Activated T-helper 1 cell treated with anti-CD3 and anti-CD28 coated beads, Interleukin-12 subunit alpha, Interleukin-12 subunit beta, Interleukin-2, Interleukin-4 antibody, amounts not matched to agents 30 ng/mL and 10 ng/mL and 1 ng/mL, durations not matched to agents 14 hours and 24 hours and 36 hours (primary cell): ENCODE measurements around the gene TOP1. TPM values are rescaled to one million over a fixed set of nuclear protein-coding genes. Genes with fewer than 3 reads are reported as not detected.
"Not testable (repeated sequence)": the region's sequence is repeated elsewhere in the genome, so short reads cannot be mapped to it uniquely, and the experiment has no call there.

Experiments
- DNase-seq: peaks from one replicate; pipeline ENCODE4 v3.0.0; 2021; ENCODE audit warnings: low spot score
- H3K27ac Mint-ChIP-seq: one replicate; pipeline ENCODE4 v1.8.0; 2021; ENCODE audit warnings: mild to moderate bottlenecking, mixed read lengths
- H3K27me3 Mint-ChIP-seq: one replicate; pipeline ENCODE4 v1.8.0; 2022; ENCODE audit warnings: mild to moderate bottlenecking, moderate library complexity, mixed read lengths; ENCODE audit not compliant: insufficient read depth
- H3K36me3 Mint-ChIP-seq: one replicate; pipeline ENCODE4 v1.8.0; 2021; ENCODE audit warnings: low read depth, mixed read lengths
- H3K4me1 Mint-ChIP-seq: one replicate; pipeline ENCODE4 v1.8.0; 2021; ENCODE audit warnings: low read depth, mixed read lengths
- H3K4me3 Mint-ChIP-seq: one replicate; pipeline ENCODE4 v1.8.0; 2021; ENCODE audit warnings: mild to moderate bottlenecking, moderate library complexity, mixed read lengths
- H3K9me3 Mint-ChIP-seq: one replicate; pipeline ENCODE4 v1.8.0; 2021; ENCODE audit warnings: mixed read lengths
- intact Hi-C: fragments of 100-400 bp; cut with micrococcal nuclease; formaldehyde crosslinking; loops from one replicate; pipeline ENCODE4 v1.15.1; 2024
- total RNA-seq: library from RNA; stranded (reverse); gene quantifications from 2 replicates; pipeline ENCODE4 v1.2.3, GENCODE V29; 2022

Gene TOP1
- total RNA-seq, 1 donor from 2014 or later: 120 TPM

DNA sequence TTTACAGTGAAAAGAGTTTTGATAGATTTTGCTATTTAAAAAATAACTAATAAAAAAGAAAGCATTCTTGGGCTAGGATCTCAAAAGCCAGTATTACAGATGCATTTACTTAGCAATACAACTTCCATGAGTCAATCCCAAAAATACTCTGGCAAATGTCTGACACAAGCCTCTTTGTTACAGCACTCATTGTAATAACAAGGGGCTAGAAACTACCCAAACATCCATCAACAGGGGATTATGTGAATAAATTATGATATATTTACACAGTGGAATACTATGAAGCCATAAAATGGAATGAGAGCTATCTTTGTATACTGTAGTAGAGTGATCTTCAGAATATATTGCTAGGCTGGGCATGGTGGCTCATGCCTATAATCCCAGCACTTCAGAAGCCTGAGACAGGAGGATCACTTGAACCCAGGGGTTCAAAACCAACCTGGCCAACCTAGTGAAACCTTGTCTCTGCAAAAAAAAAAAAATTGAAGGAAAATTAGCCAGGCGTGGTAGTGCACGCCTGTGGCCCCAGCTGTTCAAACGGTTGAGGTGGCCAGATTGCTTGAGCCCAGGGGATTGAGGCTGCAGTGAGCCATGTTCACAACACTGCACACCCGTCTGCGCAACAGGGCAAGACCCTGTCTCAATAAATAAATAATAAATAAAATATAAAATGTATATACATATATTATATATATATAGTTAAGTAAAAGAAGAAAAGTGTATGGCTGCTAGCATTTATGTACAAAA lies 34.7 kb upstream of the TOP1 start:
- Mint-ChIP-seq H3K4me1 (peaks cover 25% of the 10 kb centered on the region), H3K36me3 (no peaks in the 10 kb centered on the region), H3K4me3 (no peak overlapping the region), H3K9me3 (no peaks in the 10 kb centered on the region), H3K27me3 (no peaks in the 10 kb centered on the region), H3K27ac (no peak overlapping the region)
- intact Hi-C loops: no loop called here
- no peak for DNase-seq

DNA sequence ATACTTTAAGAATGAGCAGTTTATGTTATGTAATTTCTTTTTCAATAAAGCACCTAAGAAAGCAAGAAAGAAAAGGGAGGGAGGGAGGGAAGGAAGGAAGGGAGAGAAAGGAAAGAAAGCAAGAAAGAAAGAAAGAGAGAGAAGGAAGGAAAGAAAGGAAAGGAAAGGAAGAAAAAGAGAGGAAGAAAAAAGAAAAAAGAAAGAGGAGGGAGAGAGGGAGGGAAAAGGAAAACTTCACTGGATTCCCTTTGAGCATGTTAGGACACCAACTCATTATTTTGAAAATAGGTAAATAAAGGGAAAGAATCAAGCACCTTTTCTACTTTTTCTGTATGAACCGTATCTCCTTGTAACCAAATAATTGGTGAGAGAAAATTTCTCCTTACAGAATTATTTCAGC lies 32.3 kb upstream of the TOP1 start:
- Mint-ChIP-seq H3K36me3 (peaks cover 1% of the 10 kb centered on the region), H3K27ac (no peak overlapping the region), H3K9me3 (no peaks in the 10 kb centered on the region), H3K27me3 (no peaks in the 10 kb centered on the region), H3K4me1 (peaks cover 11% of the 10 kb centered on the region), H3K4me3 (no peak overlapping the region)
- intact Hi-C loops: no loop called here
- DNase-seq: no peak

DNA sequence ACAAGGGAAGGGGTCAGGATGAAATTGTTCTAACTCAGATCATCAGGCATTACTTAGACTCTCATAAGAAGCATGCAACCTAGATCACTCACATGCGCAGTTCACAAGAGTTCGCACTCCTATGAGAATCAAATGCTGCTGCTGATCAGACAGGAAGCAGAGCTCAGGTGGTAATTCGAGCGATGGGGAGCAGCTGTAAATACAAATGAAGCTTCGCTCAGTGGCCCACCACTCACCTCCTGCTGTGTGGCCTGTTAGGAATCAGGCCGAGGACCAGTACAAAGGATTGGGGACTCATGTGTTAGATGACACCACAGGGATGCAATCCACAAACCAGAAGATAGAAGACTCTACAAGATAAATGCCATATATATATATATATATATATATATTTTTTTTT lies 31.5 kb upstream of the TOP1 start:
- Mint-ChIP-seq H3K27ac (no peak overlapping the region), H3K4me1 (peaks cover 3% of the 10 kb centered on the region), H3K36me3 (peaks cover 1% of the 10 kb centered on the region), H3K4me3 (no peak overlapping the region), H3K9me3 (no peaks in the 10 kb centered on the region), H3K27me3 (no peaks in the 10 kb centered on the region)
- no peak for DNase-seq
- intact Hi-C loops: no loop called here

DNA sequence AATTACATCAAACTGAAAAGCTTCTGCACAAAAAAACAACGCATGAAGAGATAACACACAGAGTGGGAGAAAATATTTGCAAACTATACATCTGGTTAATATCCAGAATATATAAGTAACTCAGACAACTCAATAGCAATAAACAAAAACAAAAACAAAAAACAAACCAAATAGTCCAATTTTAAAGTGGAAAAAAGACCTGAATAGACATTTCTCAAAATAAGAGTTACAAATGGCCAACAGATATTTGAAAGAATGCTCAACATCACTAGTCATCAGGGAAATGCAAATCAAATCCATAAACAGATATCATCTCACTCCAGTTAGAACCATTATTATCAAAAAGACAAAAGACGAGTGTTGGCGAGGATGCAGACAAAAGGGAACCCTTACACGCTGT lies 28.8 kb upstream of the TOP1 start:
- intact Hi-C loops: no loop called here
- no peaks in the 10 kb centered on the region for H3K27me3 Mint-ChIP-seq
- peaks cover 22% of the 10 kb centered on the region for H3K4me1 Mint-ChIP-seq
- DNase-seq: no peak
- H3K36me3 Mint-ChIP-seq: peaks cover 4% of the 10 kb centered on the region
- no peaks in the 10 kb centered on the region for H3K9me3 Mint-ChIP-seq
- H3K4me3 Mint-ChIP-seq: no peak overlapping the region
- no peak overlapping the region for H3K27ac Mint-ChIP-seq

DNA sequence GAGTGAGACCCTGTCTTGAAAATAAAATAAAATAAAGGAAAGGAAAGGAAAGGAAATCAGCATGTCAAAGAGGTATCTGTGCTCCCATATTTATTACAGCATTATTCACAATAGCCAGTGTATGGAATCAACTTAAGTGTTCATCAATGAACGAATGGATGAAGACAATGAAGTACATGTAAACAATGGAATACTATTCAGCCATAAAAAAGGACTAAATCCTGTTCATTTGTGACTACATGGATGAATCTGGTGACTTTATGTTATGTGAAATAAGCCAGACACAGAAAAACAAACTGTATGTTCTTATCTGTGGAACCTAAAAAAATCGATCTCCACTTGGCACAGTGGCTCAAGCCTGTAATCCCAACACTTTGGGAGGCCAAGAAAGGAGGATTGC lies 28.0 kb upstream of the TOP1 start:
- H3K4me3 Mint-ChIP-seq: no peak overlapping the region
- no peak overlapping the region for H3K27ac Mint-ChIP-seq
- no peak for DNase-seq
- intact Hi-C loops: no loop called here
- no peaks in the 10 kb centered on the region for H3K9me3 Mint-ChIP-seq
- peaks cover 29% of the 10 kb centered on the region for H3K4me1 Mint-ChIP-seq
- H3K36me3 Mint-ChIP-seq: peaks cover 4% of the 10 kb centered on the region
- no peaks in the 10 kb centered on the region for H3K27me3 Mint-ChIP-seq

DNA sequence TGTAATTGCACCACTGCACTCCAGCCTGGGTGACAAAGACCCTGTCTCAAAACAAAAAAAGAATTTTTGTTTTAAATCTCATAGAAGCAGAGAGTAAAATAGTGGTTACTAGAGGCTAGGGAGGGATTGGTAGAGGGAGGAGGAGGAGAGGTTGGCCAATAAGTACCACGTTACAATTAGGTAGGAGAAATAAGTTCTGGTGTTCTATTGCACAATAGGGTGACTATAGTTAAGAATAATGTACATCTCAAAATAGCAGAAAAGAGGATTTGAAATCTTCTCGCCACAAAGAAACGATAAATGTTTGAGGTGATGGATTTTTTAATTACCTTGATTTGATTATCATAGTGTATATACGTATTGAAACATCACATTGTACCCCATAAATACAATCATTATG lies 27.1 kb upstream of the TOP1 start:
- peaks cover 4% of the 10 kb centered on the region for H3K36me3 Mint-ChIP-seq
- H3K27ac Mint-ChIP-seq: no peak overlapping the region
- DNase-seq: no peak
- peaks cover 33% of the 10 kb centered on the region for H3K4me1 Mint-ChIP-seq
- intact Hi-C loops: no loop called here
- H3K27me3 Mint-ChIP-seq: no peaks in the 10 kb centered on the region
- no peaks in the 10 kb centered on the region for H3K9me3 Mint-ChIP-seq
- no peak overlapping the region for H3K4me3 Mint-ChIP-seq

DNA sequence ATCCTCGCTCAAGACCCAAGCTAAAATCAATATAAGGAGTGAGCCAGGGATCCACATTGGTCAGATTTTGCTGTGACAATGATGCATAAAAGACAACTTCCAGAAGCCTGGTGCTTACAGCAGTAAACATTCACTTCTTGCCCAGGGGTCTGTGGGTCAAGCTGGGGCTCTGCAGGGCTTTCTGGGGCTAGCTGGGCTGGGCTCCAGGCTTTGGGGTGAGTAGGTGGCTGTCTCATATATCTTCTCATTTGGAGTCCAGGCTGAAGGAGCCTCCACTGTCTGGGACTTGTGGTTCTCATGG lies 25.8 kb upstream of the TOP1 start:
- intact Hi-C loops: loop anchor here (1.0 kb wide), 6 partner anchors 26 to 430 kb away; partner anchors contain the start of gene TOP1
- peak overlapping the region; percentile 94 for H3K27ac Mint-ChIP-seq
- H3K4me1 Mint-ChIP-seq: peaks cover 37% of the 10 kb centered on the region
- no peak for DNase-seq
- H3K27me3 Mint-ChIP-seq: no peaks in the 10 kb centered on the region
- H3K36me3 Mint-ChIP-seq: peaks cover 6% of the 10 kb centered on the region
- H3K4me3 Mint-ChIP-seq: peak overlapping the region; percentile 66
- H3K9me3 Mint-ChIP-seq: peaks cover 2% of the 10 kb centered on the region

DNA sequence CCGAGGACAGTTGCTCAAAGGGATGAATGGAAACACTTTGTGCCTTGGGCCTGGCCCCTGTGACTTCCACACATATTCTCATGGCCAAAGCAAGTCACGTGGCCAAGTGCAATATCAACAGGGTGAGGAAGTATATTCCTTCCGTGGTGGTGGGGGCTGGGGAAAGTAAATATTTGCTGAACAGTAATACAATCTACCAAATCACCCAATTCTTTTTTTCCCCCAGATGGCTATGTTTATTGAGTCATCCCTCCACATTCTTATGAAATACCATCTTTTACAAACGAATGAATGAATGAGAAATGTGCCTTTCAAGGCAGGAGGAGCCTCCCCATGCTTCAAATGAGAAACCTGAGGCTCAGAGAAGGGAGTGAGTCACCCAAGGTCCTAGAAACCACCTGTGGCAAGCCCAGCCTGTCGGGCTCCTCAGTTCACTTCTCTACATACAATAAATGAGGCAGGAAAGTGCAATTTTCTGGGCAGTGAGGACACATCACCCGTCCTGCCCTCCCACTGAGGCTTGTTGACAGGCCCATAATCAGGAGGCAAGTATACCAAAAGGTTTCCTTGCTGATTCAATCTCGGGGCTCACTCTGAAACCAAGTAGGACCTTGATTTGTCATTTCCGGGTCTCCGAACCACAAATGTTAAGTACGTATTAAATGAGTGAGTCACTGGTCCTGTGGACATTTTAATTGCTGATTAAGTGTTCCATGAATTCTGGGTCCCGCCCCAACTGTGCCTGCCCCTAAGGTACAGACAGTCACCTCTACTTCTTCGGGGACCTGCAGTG lies 25.3 kb upstream of the TOP1 start:
- Mint-ChIP-seq H3K27me3 (no peaks in the 10 kb centered on the region), H3K9me3 (peaks cover 7% of the 10 kb centered on the region), H3K36me3 (peaks cover 7% of the 10 kb centered on the region), H3K4me1 (peaks cover 42% of the 10 kb centered on the region), H3K4me3 (peak overlapping the region; percentile 66), H3K27ac (peak overlapping the region; percentile 94)
- peak; percentile 56 for DNase-seq
- intact Hi-C loops: loop anchor here (1.0 kb wide), 6 partner anchors 25 to 429 kb away; partner anchors contain the start of gene TOP1

DNA sequence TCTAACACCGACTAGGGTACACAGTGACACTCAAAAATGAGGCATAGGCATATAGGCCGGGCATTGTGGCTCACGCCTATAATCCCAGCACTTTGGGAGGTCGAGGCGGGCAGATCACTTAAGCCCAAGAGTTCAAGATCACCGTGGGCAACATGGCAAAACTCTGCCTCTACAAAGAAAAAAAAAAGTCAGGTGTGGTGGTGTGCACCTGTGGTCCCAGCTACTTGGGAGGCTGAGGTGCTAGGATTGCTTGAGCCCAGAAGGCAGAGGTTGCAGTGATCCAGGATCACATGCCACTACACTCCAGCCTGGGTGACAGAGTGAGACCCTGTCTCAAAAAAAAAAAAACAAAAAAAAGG lies 24.7 kb upstream of the TOP1 start:
- not testable (repeated sequence) for H3K9me3 Mint-ChIP-seq, H3K27me3 Mint-ChIP-seq, H3K36me3 Mint-ChIP-seq, DNase-seq
- Mint-ChIP-seq H3K4me1 (peaks cover 46% of the 10 kb centered on the region), H3K4me3 (peak overlapping the region; percentile 66), H3K27ac (peak overlapping the region; percentile 94)
- intact Hi-C loops: loop anchor here (1.0 kb wide), 6 partner anchors 24 to 428 kb away; partner anchors contain the start of gene TOP1

DNA sequence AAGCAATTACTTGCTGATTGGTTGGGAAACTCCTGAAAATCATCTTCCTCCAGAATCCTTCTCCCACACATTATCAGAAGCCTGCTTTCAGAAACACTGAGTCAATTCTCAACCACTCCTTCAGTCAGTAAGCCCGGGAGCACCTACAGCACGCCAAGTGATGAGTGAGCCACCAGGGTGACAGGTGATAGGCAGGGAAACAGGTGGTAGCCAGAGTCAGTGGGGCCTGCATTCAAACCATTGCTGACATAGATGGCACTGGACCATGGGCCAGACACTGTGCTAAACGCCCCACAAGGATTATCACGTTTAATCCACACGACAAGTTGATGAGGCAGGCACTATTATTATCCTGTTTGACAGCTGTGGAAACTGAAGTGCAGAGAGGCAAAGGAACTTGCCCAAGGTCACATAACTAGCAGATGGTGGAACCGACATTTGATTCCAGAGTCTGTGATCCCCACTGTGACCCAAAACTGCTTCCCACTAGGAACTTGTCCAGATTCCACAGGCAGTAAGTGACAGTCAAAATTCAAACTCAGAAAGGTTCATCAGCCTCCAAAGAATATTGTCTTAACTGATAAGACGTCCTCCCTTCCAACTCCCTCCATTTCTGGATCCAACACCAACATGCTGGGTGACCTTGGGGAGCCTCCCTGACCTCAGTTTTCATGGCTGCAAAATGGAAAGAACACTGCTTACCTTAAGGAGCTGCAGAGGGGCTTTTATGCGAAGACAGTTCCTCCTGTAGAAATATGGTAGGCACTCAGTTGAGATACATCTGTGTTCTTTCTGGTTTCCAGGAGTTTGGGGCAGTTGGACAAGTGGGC lies 23.9 kb upstream of the TOP1 start:
- no peak for DNase-seq
- Mint-ChIP-seq H3K36me3 (peaks cover 7% of the 10 kb centered on the region), H3K9me3 (peaks cover 7% of the 10 kb centered on the region), H3K27me3 (no peaks in the 10 kb centered on the region), H3K4me1 (peaks cover 47% of the 10 kb centered on the region), H3K4me3 (no peak overlapping the region), H3K27ac (peak overlapping the region; percentile 94)
- intact Hi-C loops: no loop called here

DNA sequence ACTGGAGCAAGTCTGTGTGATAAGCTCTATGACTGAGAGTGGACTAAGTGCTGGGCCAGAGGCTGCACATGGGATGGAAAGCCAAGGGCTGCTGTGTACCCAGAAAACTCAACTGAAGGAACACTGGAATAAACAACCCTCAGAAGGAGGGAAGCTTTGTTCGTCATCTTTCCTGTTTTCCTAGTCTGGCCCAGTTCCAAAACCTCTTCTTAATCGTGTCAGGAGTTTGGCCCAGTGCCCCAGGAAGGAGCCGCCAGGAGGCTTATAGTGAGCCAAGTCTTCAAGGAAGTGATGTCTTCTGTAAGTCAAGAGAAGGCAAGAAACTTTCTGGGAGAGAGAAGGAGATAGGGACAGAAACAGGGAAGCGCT lies 23.3 kb upstream of the TOP1 start:
- H3K9me3 Mint-ChIP-seq: peaks cover 7% of the 10 kb centered on the region
- no peak for DNase-seq
- intact Hi-C loops: no loop called here
- no peak overlapping the region for H3K4me3 Mint-ChIP-seq
- H3K36me3 Mint-ChIP-seq: peaks cover 6% of the 10 kb centered on the region
- no peaks in the 10 kb centered on the region for H3K27me3 Mint-ChIP-seq
- H3K27ac Mint-ChIP-seq: no peak overlapping the region
- peaks cover 53% of the 10 kb centered on the region for H3K4me1 Mint-ChIP-seq

DNA sequence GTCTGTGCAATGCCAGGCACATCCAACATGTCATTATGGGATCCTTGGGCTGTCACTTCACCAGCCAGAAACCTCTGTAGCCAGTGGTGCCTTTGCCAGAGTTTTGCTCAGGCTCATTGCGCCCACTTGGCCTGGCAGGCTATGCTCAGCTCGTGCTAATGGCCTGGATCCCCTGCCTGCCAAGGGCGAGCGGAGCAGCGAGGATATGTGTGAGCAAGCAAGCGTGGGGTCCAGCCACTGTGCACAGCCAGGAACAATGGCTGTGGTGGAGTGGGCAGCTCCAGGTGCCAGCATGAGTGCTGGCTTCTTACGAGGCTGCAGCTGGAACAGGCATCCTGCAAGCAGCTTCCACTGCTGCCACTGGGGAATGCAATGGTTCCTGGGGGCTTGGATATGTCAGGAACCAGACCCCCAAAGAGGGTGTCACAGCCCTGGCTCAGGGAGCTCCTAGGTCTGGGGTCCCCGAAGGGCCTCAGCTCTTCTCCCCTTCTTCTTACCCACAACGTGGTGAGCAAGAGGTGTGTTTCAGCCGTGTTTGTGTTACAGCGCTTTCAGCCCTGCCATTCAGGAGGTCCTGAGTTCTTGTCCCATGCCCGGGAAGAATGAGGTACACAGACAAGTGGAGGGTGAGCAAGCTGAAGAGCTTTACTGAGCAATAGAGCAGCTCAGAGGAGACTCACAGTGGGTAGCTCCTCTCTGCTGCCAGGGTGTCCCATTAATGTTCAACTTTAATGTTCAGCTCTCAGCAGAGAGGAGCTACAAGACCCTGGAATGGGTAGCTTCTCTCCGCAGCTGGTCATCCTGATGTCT lies 22.3 kb upstream of the TOP1 start:
- Mint-ChIP-seq H3K4me3 (no peak overlapping the region), H3K27me3 (no peaks in the 10 kb centered on the region), H3K4me1 (peaks cover 56% of the 10 kb centered on the region), H3K9me3 (peaks cover 7% of the 10 kb centered on the region), H3K36me3 (peaks cover 6% of the 10 kb centered on the region), H3K27ac (no peak overlapping the region)
- no peak for DNase-seq
- intact Hi-C loops: no loop called here
